ENCODE data around the gene CAPN10. TPM values are rescaled to one million over a fixed set of nuclear protein-coding genes. Genes with fewer than 3 reads are reported as not detected.

Gene CAPN10
- total and polyA plus RNA-seq, 3 donors from 2014 or later = 29.8 to 104 (median 66.5) TPM

GRCh38 chr2:240642806-240643092 is 56.2 kb downstream of the CAPN10 start:
- peaks cover 8% of the 10 kb centered on the region for H3K4me1 ChIP-seq
- TF ChIP-seq POLR2A (IDR thresholded peaks at IDR 0.05) = no peak
- no peak for TF ChIP-seq CTCF (IDR thresholded peaks at IDR 0.05)
- intact Hi-C loops (cut with DNase I; ENCODE audit: low total_unique reads) = no loop called here
- no peak for DNase-seq
- H3K27me3 ChIP-seq = no peaks in the 10 kb centered on the region
- no peak overlapping the region for H3K27ac ChIP-seq
- no peak overlapping the region for H3K4me3 ChIP-seq
- H3K36me3 ChIP-seq (ENCODE audit: low read depth, missing control alignments) = no peaks in the 10 kb centered on the region
- no peaks in the 10 kb centered on the region for H3K9me3 ChIP-seq
- WGBS, 2 donors = 97% methylated on average over 11 of the region's 11 CpGs; no CpG with 5 or more reads in 1 of the 2 donors

- 78 to 84% methylated on average over 11 to 13 of the region's 13 CpGs for WGBS, 2 donors
- no peak for DNase-seq
- Histone ChIP-seq H3K9me3 (no peaks in the 10 kb centered on the region), H3K27me3 (no peaks in the 10 kb centered on the region), H3K4me3 (no peak overlapping the region), H3K27ac (no peak overlapping the region), H3K36me3 (ENCODE audit: low read depth, missing control alignments) (no peaks in the 10 kb centered on the region), H3K4me1 (peaks cover 3% of the 10 kb centered on the region)
- TF ChIP-seq POLR2A (IDR thresholded peaks at IDR 0.05) = no peak
- TF ChIP-seq CTCF (IDR thresholded peaks at IDR 0.05) = no peak
- intact Hi-C loops (cut with DNase I; ENCODE audit: low total_unique reads) = no loop called here
These were observed 56.7 kb downstream of the CAPN10 start for GRCh38 chr2:240643093-240643810.

GRCh38 chr2:240643811-240644150 is 57.2 kb downstream of the CAPN10 start:
- H3K36me3 ChIP-seq (ENCODE audit: low read depth, missing control alignments) = no peaks in the 10 kb centered on the region
- TF ChIP-seq CTCF (IDR thresholded peaks at IDR 0.05) = no peak
- no peak for TF ChIP-seq POLR2A (IDR thresholded peaks at IDR 0.05)
- no peaks in the 10 kb centered on the region for H3K9me3 ChIP-seq
- H3K27me3 ChIP-seq = no peaks in the 10 kb centered on the region
- peaks cover 3% of the 10 kb centered on the region for H3K4me1 ChIP-seq
- H3K4me3 ChIP-seq = no peak overlapping the region
- intact Hi-C loops (cut with DNase I; ENCODE audit: low total_unique reads) = no loop called here
- no peak for DNase-seq
- no peak overlapping the region for H3K27ac ChIP-seq
- WGBS, 2 donors = 91 to 92% methylated on average over 14 to 15 of the region's 15 CpGs

GRCh38 chr2:240644171-240644651 is 57.7 kb downstream of the CAPN10 start:
- WGBS, 2 donors = 60 to 73% methylated on average over 4 to 14 of the region's 14 CpGs
- Histone ChIP-seq H3K27ac (no peak overlapping the region), H3K27me3 (no peaks in the 10 kb centered on the region), H3K4me3 (no peak overlapping the region), H3K4me1 (peaks cover 1% of the 10 kb centered on the region), H3K36me3 (ENCODE audit: low read depth, missing control alignments) (no peaks in the 10 kb centered on the region), H3K9me3 (no peaks in the 10 kb centered on the region)
- no peak for TF ChIP-seq CTCF (IDR thresholded peaks at IDR 0.05)
- no peak for TF ChIP-seq POLR2A (IDR thresholded peaks at IDR 0.05)
- no peak for DNase-seq
- intact Hi-C loops (cut with DNase I; ENCODE audit: low total_unique reads) = no loop called here

GRCh38 chr2:240644859-240645301 is 58.3 kb downstream of the CAPN10 start:
- Histone ChIP-seq H3K9me3 (no peaks in the 10 kb centered on the region), H3K27me3 (no peaks in the 10 kb centered on the region), H3K27ac (no peak overlapping the region), H3K36me3 (ENCODE audit: low read depth, missing control alignments) (no peaks in the 10 kb centered on the region), H3K4me1 (no peaks in the 10 kb centered on the region), H3K4me3 (no peak overlapping the region)
- TF ChIP-seq POLR2A (IDR thresholded peaks at IDR 0.05) = no peak
- TF ChIP-seq CTCF (IDR thresholded peaks at IDR 0.05) = no peak
- WGBS, 2 donors = 74 to 81% methylated on average over 5 to 8 of the region's 8 CpGs
- intact Hi-C loops (cut with DNase I; ENCODE audit: low total_unique reads) = no loop called here
- DNase-seq = no peak
